HG03135 (cell line): ENCODE measurements around the gene NDUFS4.
"Not testable (repeated sequence)": the region's sequence is repeated elsewhere in the genome, so short reads cannot be mapped to it uniquely, and the experiment has no call there.

ENCODE experiments used
- ATAC-seq: cut with Tn5 transposase; IDR thresholded peaks from one replicate; pipeline ENCODE4 v1.9.1; 2021; ENCODE audit warnings: mild to moderate bottlenecking, moderate library complexity; ENCODE audit not compliant: unreplicated experiment

The NDUFS4 gene

DNA sequence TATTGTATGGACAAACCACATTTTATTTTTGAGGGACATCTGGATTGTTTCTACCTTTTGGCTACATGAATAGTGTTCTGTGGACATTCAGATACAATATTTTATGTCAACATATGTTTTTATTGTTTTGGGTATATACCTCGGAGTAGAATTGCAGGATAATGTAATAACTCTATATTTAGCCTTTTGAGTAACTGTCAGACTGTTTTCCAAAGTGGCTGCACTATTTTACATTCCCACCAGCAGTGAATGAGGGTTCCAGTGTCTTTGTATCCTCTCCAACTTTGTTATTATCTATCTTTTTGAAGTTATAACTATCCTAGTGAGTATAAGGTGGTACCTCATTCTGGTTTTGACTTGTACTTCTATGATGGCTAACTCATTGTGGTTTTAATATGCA lies 11.0 kb downstream of the NDUFS4 start:
- ATAC-seq: no peak

DNA sequence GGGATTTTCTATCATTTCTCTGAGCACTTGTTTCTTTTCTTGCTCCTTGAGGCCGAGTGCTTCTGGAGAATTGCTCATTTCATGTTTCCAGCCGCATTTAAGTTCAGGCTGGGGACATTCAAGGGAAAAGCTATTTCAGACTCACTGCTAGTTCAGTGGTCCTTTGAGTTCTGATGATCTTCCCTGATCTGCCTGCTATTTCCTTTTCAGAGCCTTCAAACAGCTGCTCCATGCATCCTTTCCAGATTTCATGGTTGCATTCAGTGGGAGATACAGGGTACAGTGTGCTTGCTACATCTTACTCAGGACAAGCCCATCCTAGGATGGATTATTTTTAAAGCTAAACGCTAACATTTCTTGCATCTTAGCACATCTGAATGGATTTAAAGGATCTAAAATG lies 14.7 kb downstream of the NDUFS4 start:
- ATAC-seq: no peak

DNA sequence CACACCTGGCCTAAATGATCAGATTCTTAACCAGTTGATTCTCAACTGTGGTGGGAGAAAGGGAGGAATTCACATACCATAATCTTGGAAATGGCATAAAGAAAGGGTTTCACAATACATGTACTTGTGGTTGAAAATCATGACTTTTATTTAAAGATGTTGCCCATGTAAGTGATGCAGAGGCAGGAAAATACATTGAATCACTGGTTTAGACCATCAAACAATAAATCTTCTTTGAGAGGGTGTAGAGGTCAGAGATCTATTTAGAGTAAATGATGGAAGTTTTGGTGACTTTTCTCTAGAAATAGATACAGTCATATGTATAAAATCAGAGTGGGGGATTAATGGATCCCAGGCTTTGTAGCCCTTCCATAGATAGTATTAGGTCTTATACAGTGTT lies 15.4 kb downstream of the NDUFS4 start:
- no peak for ATAC-seq

- ATAC-seq: no peak
Observed at GRCh38 chr5:53576674-53577073, 16.2 kb downstream of the NDUFS4 start.

GRCh38 chr5:53578854-53579253 lies 18.4 kb downstream of the NDUFS4 start:
- ATAC-seq: no peak

GRCh38 chr5:53580547-53580946 lies 20.1 kb downstream of the NDUFS4 start:
- ATAC-seq: no peak

- no peak for ATAC-seq
Observed at GRCh38 chr5:53582225-53582624, 21.8 kb downstream of the NDUFS4 start.

DNA sequence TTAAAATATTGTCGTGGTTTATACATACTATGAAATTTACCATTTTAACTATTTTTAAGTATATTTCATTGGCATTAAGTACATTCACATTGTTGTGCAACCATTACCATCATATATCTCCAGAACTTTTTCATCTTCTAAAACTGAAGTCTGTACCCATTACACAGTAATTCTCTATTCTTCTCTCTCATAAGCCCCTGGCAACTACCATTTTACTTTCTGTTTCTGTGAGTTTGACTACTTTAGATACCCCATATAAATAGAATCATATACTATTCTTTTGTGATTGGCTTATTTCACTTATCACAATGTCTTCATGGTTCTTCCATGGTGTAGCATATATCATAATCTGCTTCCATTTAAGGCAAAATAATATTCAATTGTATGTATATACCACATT lies 30.3 kb downstream of the NDUFS4 start:
- no peak for ATAC-seq

DNA sequence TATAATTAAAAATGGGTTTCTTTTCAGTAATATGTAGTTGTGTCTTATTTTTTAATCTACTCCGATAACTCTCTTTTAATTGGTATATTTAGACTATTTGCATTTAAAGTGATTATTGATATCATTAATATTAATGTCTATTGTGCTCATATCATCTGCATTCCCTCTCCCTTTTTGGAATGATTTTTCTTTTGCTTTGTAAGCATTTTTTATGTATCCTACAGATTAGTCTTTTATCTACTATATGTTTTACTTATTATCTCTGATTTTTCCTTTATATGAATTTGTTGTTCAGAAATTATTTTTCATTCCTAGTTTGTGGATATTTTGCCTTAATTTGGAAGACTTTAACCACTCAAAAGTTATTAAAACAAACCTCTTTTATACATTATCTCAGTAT lies 34.0 kb downstream of the NDUFS4 start:
- no peak for ATAC-seq

DNA sequence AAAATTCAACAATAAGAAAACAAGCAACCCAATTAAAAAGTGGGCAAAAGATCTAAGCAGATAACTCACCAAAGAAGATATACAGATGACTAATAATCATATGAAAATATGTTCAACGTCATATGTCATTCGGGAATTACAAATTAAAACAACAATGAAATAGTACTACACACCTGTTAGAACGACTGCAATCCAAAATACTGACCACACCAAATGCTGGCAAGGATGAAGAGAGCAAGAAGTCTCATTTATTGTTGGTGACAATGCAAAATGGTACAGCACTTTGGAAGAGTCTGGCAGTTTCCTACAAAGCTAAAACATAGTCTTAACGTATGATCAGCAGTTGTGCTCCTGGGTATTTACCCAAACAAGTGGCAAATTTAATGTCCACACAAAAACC lies 37.5 kb downstream of the NDUFS4 start:
- ATAC-seq: no peak

DNA sequence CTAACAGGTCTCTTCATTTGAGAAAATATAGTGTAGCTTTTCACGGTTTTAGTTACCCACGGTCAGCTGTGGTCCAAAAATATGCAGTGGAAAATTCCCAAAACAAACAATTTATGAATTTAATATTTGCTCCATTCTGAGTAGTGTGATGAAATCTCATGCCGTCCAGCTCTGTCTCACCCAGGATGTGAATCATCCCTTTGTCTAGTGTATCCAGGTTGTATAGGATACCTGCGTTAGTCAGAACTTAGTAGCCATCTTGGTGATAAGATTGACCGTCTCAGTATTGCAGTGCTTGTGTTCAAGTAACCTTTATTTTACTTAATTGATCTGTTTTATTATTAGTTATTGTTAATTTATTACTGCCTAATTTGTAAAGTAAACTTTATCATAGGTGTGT lies 41.1 kb downstream of the NDUFS4 start:
- no peak for ATAC-seq

DNA sequence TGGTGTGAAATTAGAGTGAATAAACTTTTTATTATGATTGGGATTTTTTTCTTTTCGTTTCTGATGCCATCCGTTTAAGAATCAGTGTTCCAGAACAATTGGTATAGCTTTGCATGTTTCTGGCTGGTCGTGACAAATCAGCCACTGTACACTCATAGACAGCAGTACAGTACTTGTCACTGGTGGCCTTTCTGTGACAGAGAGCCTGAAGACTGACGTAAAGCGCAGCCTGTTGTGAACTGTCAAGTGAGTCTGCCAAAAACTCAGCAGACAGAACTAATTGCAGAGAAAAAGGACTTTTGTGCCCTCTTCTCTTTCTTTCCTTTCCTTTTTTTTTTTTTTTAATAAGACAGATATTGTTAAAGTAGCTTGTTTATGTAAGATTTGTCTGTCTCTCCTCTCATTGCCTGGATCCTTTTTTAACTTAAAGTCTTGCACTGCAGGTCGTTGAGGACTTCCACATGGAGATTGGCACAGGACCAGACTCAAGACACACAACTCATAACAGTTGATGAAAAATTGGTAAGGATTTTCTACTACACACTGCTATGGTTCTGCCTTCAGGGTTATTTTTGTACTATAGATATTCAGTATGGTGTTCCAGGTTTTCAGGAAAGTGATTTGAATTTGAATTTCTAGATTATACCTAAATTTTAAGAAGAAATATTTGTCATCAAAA lies 42.7 kb downstream of the NDUFS4 start:
- ATAC-seq: no peak

- ATAC-seq: no peak
Observed at GRCh38 chr5:53604309-53604708, 43.9 kb downstream of the NDUFS4 start.

DNA sequence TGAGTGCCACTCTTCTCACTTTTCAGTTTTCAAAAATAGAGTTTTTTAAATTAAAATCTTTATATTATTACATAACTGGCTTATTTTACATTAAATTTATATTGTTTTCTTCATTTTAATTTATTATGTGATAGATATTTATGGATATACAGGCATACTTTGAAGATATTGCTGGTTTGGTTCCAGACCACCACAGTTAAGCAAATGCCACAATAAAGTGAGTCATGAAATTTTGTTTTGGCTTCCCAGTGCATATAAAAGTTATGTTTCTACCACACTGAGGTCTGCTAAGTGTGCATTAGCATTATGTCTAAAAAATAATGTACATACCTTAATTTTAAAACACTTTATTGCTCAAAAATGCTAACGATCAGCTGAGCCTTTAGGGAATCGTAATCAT lies 47.4 kb downstream of the NDUFS4 start:
- ATAC-seq: no peak

DNA sequence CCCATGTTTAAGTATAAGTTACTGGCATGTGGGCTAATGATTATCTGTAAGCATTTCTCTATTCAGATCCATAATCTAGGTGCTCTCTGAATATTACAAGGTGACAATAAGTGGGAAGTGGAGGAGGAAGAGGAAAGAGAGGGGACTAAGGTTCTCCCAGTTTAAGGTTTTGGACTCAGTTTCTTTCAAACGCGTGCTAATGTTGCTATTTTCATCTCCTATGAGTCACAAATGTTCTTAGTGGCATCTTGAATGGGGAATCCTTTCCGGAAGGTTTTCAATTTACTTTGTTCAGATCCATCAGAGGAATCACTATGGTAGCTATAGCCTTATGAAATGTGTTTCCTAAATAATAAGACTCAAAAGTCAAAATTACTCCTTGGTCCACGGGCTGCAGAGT lies 48.5 kb downstream of the NDUFS4 start:
- not testable (repeated sequence) for ATAC-seq

GRCh38 chr5:53613061-53613460 lies 52.6 kb downstream of the NDUFS4 start:
- ATAC-seq: no peak

DNA sequence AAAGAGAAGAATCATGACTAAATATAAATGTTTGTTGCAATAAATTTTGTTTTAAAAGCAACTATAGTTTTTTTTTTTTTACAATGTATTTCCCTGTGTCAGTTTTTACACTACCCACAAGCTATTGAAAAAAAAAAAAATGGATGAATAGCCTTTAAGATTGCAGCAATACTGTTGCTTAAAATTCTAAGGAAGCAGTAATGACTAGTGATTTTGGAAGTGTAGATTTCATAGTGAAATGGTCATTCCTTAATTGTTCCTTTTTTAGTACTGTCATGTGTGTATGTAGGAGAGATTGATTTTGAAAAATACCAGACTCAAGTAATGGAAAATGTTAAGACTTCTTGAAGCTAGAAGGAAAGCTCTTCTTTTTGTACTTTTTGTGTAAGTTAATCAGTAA lies 53.1 kb downstream of the NDUFS4 start:
- no peak for ATAC-seq

DNA sequence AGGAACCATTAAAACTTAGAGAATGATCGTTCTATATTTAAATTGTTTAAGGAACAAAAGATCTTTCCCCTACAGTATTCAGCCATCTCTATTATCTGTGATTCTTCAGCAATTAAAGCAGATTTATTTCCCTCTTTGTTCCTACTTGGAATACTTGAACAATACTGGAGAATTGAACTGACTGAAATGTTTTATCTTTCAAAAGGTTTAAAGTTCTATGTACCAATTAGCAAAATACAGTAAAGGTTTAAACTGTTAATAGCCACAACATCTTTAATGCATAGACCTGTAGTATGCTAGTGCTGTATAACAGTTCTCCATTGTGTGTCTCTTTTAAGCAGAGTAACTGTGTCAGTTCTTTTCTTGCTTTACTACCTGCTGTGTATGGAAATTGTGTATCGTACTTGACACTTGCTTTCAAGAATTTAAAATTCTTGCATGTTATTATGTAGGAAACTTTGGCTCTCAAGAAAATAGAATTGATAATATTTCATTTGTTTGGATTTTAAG lies 54.0 kb downstream of the NDUFS4 start:
- no peak for ATAC-seq

DNA sequence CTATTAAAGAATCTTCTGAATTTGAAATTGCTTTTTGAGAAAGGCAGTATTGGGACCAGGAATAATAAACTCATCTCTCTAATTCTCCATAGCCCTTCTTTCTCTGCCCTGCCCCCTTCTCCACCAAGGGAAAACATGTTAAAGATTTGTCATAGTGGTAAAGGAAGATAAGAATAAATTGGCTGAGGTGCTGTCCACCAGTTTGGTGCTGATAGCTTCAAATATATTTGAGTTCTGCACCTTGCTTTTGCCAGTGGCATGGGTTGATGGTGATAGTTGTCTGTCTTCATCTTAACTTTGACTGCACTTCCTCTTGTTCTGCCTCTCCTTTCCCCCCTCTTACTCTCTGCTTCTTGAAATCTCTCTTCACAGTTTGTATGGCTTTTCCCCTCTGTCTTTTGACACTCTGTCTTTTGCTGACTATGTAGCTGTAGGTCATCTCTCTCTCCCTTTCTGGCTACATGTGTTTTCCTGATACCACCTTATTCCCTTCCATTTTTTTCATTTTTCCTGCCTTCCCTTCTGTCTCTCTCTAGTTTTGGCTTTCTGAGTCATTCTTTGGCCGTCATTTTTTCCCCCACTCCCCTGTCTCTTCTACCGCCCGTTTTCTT lies 56.6 kb downstream of the NDUFS4 start:
- no peak for ATAC-seq

GRCh38 chr5:53631251-53631650 lies 70.8 kb downstream of the NDUFS4 start:
- ATAC-seq: no peak

GRCh38 chr5:53642061-53642460 lies 81.6 kb downstream of the NDUFS4 start:
- ATAC-seq: no peak

DNA sequence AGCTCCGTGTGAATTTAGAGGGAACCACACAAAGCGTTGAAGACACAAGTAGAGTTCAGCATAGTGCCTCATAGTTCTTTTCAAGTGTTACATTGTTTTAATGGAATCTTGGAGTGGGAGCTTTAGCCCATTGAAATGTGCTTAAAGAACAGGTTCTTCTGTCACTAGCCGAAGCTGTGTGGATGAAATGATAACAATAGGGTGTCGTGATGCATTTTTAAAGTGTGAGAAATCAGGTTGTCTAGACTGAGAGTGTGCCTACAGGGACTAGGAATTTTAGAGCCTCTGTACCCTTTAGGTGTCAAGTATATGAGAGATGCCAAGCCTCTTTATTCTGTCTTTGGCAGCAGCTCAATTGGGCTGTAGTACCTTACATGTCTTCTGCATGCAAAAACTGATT lies 83.0 kb downstream of the NDUFS4 start:
- ATAC-seq: no peak

- ATAC-seq: no peak
Observed at GRCh38 chr5:53645078-53645477, 84.6 kb downstream of the NDUFS4 start.
